ENCODE data around the gene ELP6. TPM values are rescaled to one million over a fixed set of nuclear protein-coding genes. Genes with fewer than 3 reads are reported as not detected.

ELP6 gene
- total and polyA plus RNA-seq, 9 donors: 20.1 to 32.8 (median 25.0) TPM

GRCh38 chr3:47503033-47503432, 10.5 kb downstream of the ELP6 start:
- H3K4me3 ChIP-seq: no peak overlapping the region
- intact Hi-C loops (cut with DNase I): no loop called here
- no peak for DNase-seq
- H3K4me1 ChIP-seq (ENCODE audit: insufficient read depth): peaks cover 3% of the 10 kb centered on the region
- no peaks in the 10 kb centered on the region for H3K9me3 ChIP-seq
- TF ChIP-seq EP300 (IDR thresholded peaks at IDR 0.05) (no peak), CTCF (IDR thresholded peaks at IDR 0.05) (no peak), POLR2A (IDR thresholded peaks at IDR 0.05) (no peak)
- peak overlapping the region in 1 of 2 donors; percentile 29 for H3K27ac ChIP-seq
- WGBS, 3 donors: 19 to 61% (median 31%) methylated on average over 2 of the region's 2 CpGs
- no peaks in the 10 kb centered on the region for H3K36me3 ChIP-seq
- H3K27me3 ChIP-seq: no peaks in the 10 kb centered on the region

- Histone ChIP-seq H3K9me3 (no peaks in the 10 kb centered on the region), H3K4me3 (no peak overlapping the region), H3K36me3 (no peaks in the 10 kb centered on the region), H3K27ac (no peak overlapping the region), H3K27me3 (no peaks in the 10 kb centered on the region), H3K4me1 (ENCODE audit: insufficient read depth) (no peaks in the 10 kb centered on the region)
- intact Hi-C loops (cut with DNase I): no loop called here
- TF ChIP-seq EP300 (IDR thresholded peaks at IDR 0.05) (no peak), POLR2A (IDR thresholded peaks at IDR 0.05) (no peak), CTCF (IDR thresholded peaks at IDR 0.05) (no peak)
- no peak for DNase-seq
These were observed 16.6 kb downstream of the ELP6 start for GRCh38 chr3:47496892-47497291.

GRCh38 chr3:47495886-47496285, 17.6 kb downstream of the ELP6 start:
- Histone ChIP-seq H3K4me3 (no peak overlapping the region), H3K36me3 (no peaks in the 10 kb centered on the region), H3K9me3 (no peaks in the 10 kb centered on the region), H3K27ac (no peak overlapping the region), H3K4me1 (ENCODE audit: insufficient read depth) (no peaks in the 10 kb centered on the region), H3K27me3 (no peaks in the 10 kb centered on the region)
- no peak for TF ChIP-seq CTCF (IDR thresholded peaks at IDR 0.05)
- TF ChIP-seq EP300 (IDR thresholded peaks at IDR 0.05): no peak
- TF ChIP-seq POLR2A (IDR thresholded peaks at IDR 0.05): no peak
- intact Hi-C loops (cut with DNase I): no loop called here
- 91 to 94% (median 93%) methylated on average over 8 of the region's 8 CpGs for WGBS, 3 donors
- DNase-seq: peak in 1 of 5 donors; percentile 12

- 97% methylated on average over 4 of the region's 4 CpGs for WGBS, 3 donors
- Histone ChIP-seq H3K36me3 (no peaks in the 10 kb centered on the region), H3K4me3 (no peak overlapping the region), H3K27me3 (no peaks in the 10 kb centered on the region), H3K27ac (no peak overlapping the region), H3K9me3 (no peaks in the 10 kb centered on the region), H3K4me1 (ENCODE audit: insufficient read depth) (no peaks in the 10 kb centered on the region)
- intact Hi-C loops (cut with DNase I): no loop called here
- DNase-seq: peak in 1 of 5 donors; percentile 22
- no peak for TF ChIP-seq CTCF (IDR thresholded peaks at IDR 0.05)
- no peak for TF ChIP-seq POLR2A (IDR thresholded peaks at IDR 0.05)
- TF ChIP-seq EP300 (IDR thresholded peaks at IDR 0.05): no peak
These were observed 18.4 kb downstream of the ELP6 start for GRCh38 chr3:47495111-47495510.

GRCh38 chr3:47491777-47492176, 21.7 kb downstream of the ELP6 start:
- H3K27me3 ChIP-seq: no peaks in the 10 kb centered on the region
- 86% methylated on average over 12 of the region's 12 CpGs for WGBS, 3 donors
- H3K4me1 ChIP-seq (ENCODE audit: insufficient read depth): no peaks in the 10 kb centered on the region
- intact Hi-C loops (cut with DNase I): no loop called here
- H3K4me3 ChIP-seq: no peak overlapping the region
- H3K27ac ChIP-seq: no peak overlapping the region
- no peak for TF ChIP-seq EP300 (IDR thresholded peaks at IDR 0.05)
- TF ChIP-seq POLR2A (IDR thresholded peaks at IDR 0.05): no peak
- H3K36me3 ChIP-seq: no peaks in the 10 kb centered on the region
- H3K9me3 ChIP-seq: no peaks in the 10 kb centered on the region
- peak in 1 of 5 donors; percentile 13 for DNase-seq
